Uterus (tissue), 4 donors: ENCODE results near the gene CDKN1C. TPM values are rescaled to one million over a fixed set of nuclear protein-coding genes. Genes with fewer than 3 reads are reported as not detected.

Experiments
- DNase-seq, 2 donors: peaks; one replicate each; pipeline ENCODE4 v3.0.0-alpha.2; 2019 to 2020
- H3K27ac ChIP-seq, 2 donors: fragments of 200-600 bp; sonication (generic); 1 replicate in 1 of 2; 2 replicates in 1 of 2; pipeline ENCODE4 v1.5.1; 2016 to 2018
- H3K27me3 ChIP-seq, 2 donors: fragments of 200-600 bp; sonication (generic); one replicate each; pipeline ENCODE4 v1.5.1; 2018 to 2019; ENCODE audit warnings: control low read depth in 1 of 2
- H3K36me3 ChIP-seq, 2 donors: fragments of 200-600 bp; sonication (generic); one replicate each; pipeline ENCODE4 v1.5.1; 2019; ENCODE audit warnings: control low read depth in 1 of 2
- H3K4me1 ChIP-seq, 2 donors: fragments of 200-600 bp; sonication (generic); one replicate each; pipeline ENCODE4 v1.5.1; 2018 to 2019; ENCODE audit warnings: control low read depth in 1 of 2
- H3K4me3 ChIP-seq, 2 donors: fragments of 200-600 bp; sonication (generic); 1 replicate in 1 of 2; 2 replicates in 1 of 2; pipeline ENCODE4 v1.5.1; 2018 to 2019; ENCODE audit warnings: mild to moderate bottlenecking in 1 of 2
- H3K9me3 ChIP-seq, 2 donors: fragments of 200-600 bp; sonication (generic); one replicate each; pipeline ENCODE4 v1.5.1; 2019; ENCODE audit warnings: control low read depth in 1 of 2
- POLR2A ChIP-seq, 2 donors: fragments of 450-650 bp; IDR thresholded peaks; one replicate each; pipeline ENCODE4 v1.6.1; 2016; ENCODE audit warnings: antibody characterized with exemption in 2 of 2, mild to moderate bottlenecking in 1 of 2, moderate library complexity in 1 of 2
- intact Hi-C: fragments of 100-400 bp; cut with DNase I; formaldehyde crosslinking; loops from one replicate; pipeline ENCODE4 v1.15.1; 2023; ENCODE audit warnings: low total_unique reads
- small RNA-seq: library from RNA; depleted of rRNA; stranded (forward); fragments of <200 nt; gene quantifications from one replicate; pipeline ENCODE3, GENCODE V24; 2016
- total RNA-seq, 4 donors: library from RNA; depleted of rRNA in 3 of 4; stranded (reverse); fragments of >200 nt in 3 of 4; gene quantifications; one replicate each; pipeline versions ENCODE4 v1.1.0 to v1.2.4, GENCODE V29; 2014 to 2023
- TF ChIP-seq, protein P1 (sequence below), 4 experiments: fragments of 200-600 bp in 2 of 4; fragments of 450-650 bp in 2 of 4; sonication (generic) in 2 of 4; IDR thresholded peaks; one replicate each; pipeline ENCODE4 v1.5.1; 2016 to 2019; ENCODE audit warnings: antibody characterized with exemption in 4 of 4, mild to moderate bottlenecking in 2 of 4, moderate library complexity in 1 of 4
- donor health status: DM: yes; HTN: yes; CAD: no.

CDKN1C gene
- total RNA-seq, 4 donors from 2014 or later, result 42.0 to 213 (median 71.7) TPM

DNA sequence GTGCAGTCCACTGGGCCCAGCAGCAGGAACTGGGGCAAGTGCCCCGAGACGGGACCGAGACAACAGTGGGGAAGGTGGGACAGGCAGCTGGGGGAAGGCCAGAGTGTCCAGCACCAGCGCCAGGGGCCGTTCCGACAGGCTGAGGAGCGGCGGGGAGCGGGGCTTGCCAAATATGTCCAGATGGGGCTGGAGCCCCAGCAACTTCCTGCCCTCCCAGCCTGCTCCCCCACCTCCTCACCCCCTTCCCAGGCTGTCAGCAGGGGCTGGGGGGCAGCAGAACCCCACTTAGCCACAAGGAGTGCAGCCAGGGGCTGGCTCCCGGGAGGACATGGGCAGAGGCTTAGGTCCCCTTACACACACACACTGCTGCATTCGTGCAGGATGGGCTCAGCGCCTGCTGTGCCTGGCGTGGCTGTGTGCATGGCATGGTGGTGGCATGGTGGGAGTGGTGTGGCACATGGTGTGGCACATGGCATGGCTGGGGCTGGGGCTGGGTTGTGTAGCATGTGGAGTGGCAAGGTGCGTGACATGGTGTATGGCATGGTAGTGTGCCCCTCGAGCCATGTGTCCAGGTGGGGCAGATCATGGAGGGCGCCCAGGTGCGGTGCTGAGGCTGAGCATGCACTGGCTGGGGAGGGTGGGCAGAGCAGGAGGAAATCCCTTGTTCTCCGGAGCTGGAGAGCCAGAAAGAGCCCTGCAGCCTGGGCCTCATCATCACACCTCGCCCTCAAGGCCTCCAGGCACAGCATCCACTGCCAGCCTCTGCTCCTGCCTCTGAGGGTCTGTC, 51.7 kb downstream of the CDKN1C start:
- no peak for TF ChIP-seq POLR2A (IDR thresholded peaks at IDR 0.05)
- TF ChIP-seq, protein P1, sequence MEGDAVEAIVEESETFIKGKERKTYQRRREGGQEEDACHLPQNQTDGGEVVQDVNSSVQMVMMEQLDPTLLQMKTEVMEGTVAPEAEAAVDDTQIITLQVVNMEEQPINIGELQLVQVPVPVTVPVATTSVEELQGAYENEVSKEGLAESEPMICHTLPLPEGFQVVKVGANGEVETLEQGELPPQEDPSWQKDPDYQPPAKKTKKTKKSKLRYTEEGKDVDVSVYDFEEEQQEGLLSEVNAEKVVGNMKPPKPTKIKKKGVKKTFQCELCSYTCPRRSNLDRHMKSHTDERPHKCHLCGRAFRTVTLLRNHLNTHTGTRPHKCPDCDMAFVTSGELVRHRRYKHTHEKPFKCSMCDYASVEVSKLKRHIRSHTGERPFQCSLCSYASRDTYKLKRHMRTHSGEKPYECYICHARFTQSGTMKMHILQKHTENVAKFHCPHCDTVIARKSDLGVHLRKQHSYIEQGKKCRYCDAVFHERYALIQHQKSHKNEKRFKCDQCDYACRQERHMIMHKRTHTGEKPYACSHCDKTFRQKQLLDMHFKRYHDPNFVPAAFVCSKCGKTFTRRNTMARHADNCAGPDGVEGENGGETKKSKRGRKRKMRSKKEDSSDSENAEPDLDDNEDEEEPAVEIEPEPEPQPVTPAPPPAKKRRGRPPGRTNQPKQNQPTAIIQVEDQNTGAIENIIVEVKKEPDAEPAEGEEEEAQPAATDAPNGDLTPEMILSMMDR (IDR thresholded peaks at IDR 0.05), result no peak
- peaks cover 0 to 3% of the 10 kb centered on the region in 2 donors for H3K9me3 ChIP-seq
- H3K27me3 ChIP-seq, result no peaks in the 10 kb centered on the region
- H3K4me1 ChIP-seq, result peaks cover 0 to 5% of the 10 kb centered on the region in 2 donors
- H3K27ac ChIP-seq, result no peak overlapping the region
- no peak for DNase-seq
- no peak overlapping the region for H3K4me3 ChIP-seq
- intact Hi-C loops, result no loop called here
- no peaks in the 10 kb centered on the region for H3K36me3 ChIP-seq

Small RNA genes lying within 50 kb of the gene (small RNA-seq; reads per million reads assigned to genes)
- gene AC013791.1, result not detected

Other genes with a start within 250 kb of the CDKN1C start
- 10 to 100 TPM in 2 of 4 donors, 1 to 10 TPM in 2; 2.6 to 19.4 (median 10.9) TPM for gene KCNQ1OT1, start 185.8 kb downstream of the CDKN1C start, total RNA-seq
- gene PHLDA2, start 43.6 kb upstream of the CDKN1C start, total RNA-seq, result 1 to 10 TPM in 1 of 4 donors, not detected in 3; 5.2 TPM
- gene NAP1L4, start 106.6 kb upstream of the CDKN1C start, total RNA-seq, result 100 to 1,000 TPM in 3 of 4 donors, 10 to 100 TPM in 1; 96.1 to 183 (median 129) TPM
- 10 to 100 TPM; 13.2 to 39.5 (median 27.4) TPM for gene CARS1, start 171.6 kb upstream of the CDKN1C start, total RNA-seq